T47D (cell line): ENCODE data around the gene MYF6.
A peak's percentile ranks its signal among the peaks of the same experiment; 100 is the strongest.

Source experiments
- DNase-seq, 2 experiments: peaks; one replicate each; pipeline versions ENCODE4 v3.0.0 to v3.0.0-alpha.2; 2011 to 2012; ENCODE audit warnings: low read depth in 1 of 2, low spot score in 1 of 2
- JUND ChIP-seq: IDR thresholded peaks from 2 replicates; pipeline ENCODE4 v1.6.1; 2012; ENCODE audit warnings: low read depth
- in situ Hi-C: cut with HindIII; loops from 2 replicates; pipeline ENCODE4 v1.10.0; 2016; ENCODE audit warnings: low sequenced_read_pairs, low pct_unique_long_range_greater_than_20kb

MYF6 gene

DNA sequence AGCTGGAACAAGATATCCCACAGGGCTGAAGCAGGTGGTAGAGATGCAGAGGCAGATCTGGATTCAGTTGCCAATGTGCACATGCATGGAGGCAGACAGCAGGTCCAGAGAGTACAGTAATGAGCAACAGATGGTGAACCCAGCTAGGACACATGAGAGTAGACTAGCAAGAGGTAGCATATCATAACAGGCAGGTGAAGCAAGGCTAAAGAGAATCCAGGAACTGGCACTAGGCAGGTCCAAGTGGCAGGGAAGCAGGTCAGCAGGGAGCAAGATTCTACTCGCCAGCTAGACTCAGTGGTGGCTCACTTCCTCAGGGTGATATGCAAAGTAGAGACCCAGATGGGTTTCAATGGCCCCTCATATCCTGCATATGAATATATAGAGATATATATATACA, 15.3 kb upstream of the MYF6 start:
- no peak for TF ChIP-seq JUND
- DNase-seq, result no peak
- in situ Hi-C loops, result no loop called here

DNA sequence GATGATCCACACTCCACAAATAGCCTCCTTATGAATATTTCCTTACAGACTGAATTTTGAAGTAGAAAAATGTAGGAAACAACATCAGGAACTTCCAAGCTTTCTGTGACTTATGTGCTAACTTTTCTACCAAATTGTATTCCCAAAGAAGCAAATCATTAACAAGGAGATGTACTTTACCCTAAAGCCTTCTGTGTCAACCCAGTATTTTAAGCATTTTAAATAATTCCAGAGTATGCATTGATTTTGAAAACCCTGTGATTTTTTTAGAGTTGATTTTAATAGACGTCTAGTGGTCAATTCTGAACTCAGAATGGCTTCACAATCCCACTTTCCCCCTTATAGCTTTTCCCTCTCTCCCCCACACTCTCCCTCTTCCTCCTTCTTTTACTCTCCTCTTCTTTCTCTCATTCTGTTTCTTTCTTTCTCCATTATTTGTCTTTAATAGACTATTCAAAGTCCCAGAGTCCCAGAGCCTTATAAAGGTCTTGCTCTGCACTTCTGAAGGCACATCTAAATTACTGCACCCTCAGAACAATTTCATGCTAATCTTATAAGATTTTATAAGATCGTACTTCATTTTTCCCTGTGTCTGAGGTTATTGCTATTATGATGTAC, 10.1 kb upstream of the MYF6 start:
- in situ Hi-C loops, result no loop called here
- no peak for TF ChIP-seq JUND

DNA sequence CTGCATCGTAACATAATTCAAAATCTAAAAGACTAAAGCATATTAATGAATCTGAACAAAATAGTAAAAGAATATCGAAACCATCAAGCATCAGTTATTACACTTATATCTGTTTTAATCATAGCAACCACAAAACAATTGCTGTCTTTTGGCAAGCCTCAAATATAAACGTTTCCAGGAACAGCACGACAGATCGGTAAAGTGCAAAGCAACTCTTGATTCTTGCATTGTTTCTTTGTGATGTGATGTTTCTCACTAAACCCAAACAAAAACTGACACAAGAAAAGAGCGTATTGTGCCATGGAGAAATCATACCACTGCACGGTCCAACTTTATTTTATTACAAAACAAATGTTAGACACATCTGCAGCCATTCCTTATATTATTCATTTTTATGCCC, 9.2 kb upstream of the MYF6 start:
- in situ Hi-C loops, result no loop called here
- no peak for DNase-seq
- TF ChIP-seq JUND, result no peak

More for the DNA sequence above, 10.1 kb upstream of the MYF6 start:
- no peak for DNase-seq

GRCh38 chr12:80698847-80699542, 8.4 kb upstream of the MYF6 start:
- TF ChIP-seq JUND, result no peak
- in situ Hi-C loops, result no loop called here
- DNase-seq, result no peak

DNA sequence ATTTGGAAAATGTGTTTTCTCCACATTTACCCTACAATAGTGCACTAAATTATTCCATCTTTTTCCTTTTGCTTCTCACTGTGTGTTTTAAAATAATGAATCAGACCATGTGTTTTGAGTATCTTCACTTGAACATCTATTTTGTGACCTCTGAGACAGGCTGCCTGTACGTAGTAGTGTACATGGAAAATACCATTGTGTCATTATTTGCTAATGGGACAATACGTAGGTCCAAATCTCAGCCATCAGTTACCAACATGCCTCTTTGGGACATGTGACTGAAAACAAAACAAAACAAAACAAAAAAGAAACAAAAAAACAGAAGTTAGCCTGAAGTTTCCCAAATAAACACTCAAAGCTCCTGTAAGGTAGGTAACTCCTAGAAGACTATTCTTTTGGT, 7.1 kb upstream of the MYF6 start:
- DNase-seq, result no peak
- in situ Hi-C loops, result no loop called here
- TF ChIP-seq JUND, result no peak

GRCh38 chr12:80701388-80701787, 6.0 kb upstream of the MYF6 start:
- no peak for DNase-seq
- in situ Hi-C loops, result no loop called here
- TF ChIP-seq JUND, result no peak

DNA sequence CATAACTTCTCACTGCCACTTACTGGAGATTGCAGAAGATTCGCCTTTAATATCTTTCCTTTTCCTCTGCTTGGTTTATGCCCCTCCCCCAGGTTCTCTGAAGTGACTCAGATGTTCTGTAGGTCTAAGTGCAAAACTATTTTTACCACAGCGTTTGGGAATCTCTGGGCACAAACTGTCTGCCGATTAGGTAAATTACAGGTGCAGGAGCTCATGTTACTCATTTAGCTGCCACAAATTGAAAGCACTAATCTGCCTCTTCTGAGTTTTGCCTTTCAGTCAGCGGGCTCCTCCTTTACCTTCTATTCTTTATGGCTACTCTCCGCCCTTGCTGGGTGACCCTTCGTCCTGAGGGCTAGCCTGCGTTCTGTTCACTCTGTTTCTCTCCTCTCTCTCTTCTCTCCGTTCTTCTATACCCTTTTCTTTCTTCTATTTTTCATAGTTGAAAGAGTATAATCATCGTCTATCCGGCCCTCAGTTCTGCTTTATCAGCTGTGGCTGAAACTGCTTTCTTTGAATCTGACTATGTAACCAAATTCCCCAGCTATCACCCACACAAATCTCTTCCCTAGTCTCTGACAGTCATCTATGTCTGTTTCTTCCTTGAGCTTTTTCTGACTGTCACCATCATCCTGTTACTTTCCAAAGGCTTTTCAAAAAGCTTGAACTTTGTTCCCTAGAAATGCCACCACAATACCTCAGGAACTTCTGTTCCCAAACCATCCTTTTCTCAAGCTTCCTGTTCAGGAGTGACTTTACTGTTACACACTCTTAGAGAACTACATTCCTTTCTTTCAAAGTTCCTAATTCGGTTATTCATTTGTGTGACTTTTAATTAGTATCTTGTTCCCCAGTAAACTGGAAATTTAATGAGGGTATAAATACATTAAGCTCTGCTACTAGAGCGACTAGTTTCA, 4.3 kb upstream of the MYF6 start:
- DNase-seq, result peak in 1 of 2 experiments; percentile 19
- TF ChIP-seq JUND, result no peak
- in situ Hi-C loops, result no loop called here

- no peak for DNase-seq
- no peak for TF ChIP-seq JUND
- in situ Hi-C loops, result no loop called here
These were observed 3.0 kb upstream of the MYF6 start for GRCh38 chr12:80704420-80704819.

GRCh38 chr12:80707830-80708258, 410 bp downstream of the MYF6 start:
- TF ChIP-seq JUND, result no peak
- no peak for DNase-seq
- in situ Hi-C loops, result no loop called here

GRCh38 chr12:80708259-80708974, 983 bp downstream of the MYF6 start:
- TF ChIP-seq JUND, result no peak
- DNase-seq, result no peak
- in situ Hi-C loops, result no loop called here

DNA sequence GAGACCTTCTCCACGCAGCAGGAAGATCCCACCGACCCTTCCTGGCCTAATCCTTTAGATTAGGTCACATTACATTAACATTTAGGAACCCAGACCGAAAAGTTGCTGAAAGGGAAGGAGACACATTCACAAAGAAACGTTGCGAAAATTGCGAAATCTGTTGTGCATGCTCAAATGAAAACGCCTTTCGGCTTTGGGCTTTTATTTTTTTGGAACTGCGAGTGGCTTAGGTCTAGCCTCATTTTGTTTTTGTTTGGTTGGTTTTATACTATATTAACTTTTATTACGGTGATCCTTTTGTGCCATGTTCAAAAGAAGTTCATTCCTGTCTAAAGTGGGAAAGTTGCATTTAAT, 1.5 kb downstream of the MYF6 start:
- DNase-seq, result no peak
- TF ChIP-seq JUND, result no peak
- in situ Hi-C loops, result no loop called here

GRCh38 chr12:80709811-80710726, 2.6 kb downstream of the MYF6 start:
- in situ Hi-C loops, result no loop called here
- no peak for TF ChIP-seq JUND
- no peak for DNase-seq
